GM19023 (cell line): ENCODE measurements around the gene TNIK.
A peak's percentile ranks its signal among the peaks of the same experiment; 100 is the strongest.
"Not testable (repeated sequence)": the region's sequence is repeated elsewhere in the genome, so short reads cannot be mapped to it uniquely, and the experiment has no call there.

Experiments used
- ATAC-seq: cut with Tn5 transposase; IDR thresholded peaks from one replicate; pipeline ENCODE4 v1.9.1; 2021; ENCODE audit warnings: mild to moderate bottlenecking, moderate library complexity; ENCODE audit not compliant: unreplicated experiment

The TNIK gene

GRCh38 chr3:171262431-171262830, 197.8 kb downstream of the TNIK start:
- no peak for ATAC-seq

- no peak for ATAC-seq
These were observed 198.7 kb downstream of the TNIK start for GRCh38 chr3:171261487-171261886.

- ATAC-seq = no peak
These were observed 199.3 kb downstream of the TNIK start for GRCh38 chr3:171260899-171261298.

- no peak for ATAC-seq
These were observed 199.7 kb downstream of the TNIK start for GRCh38 chr3:171260466-171260865.

- ATAC-seq = no peak
These were observed 201.9 kb downstream of the TNIK start for GRCh38 chr3:171258316-171258715.

- peak; percentile 70 for ATAC-seq
These were observed 202.7 kb downstream of the TNIK start for GRCh38 chr3:171257251-171258203.

GRCh38 chr3:171256445-171257250, 203.6 kb downstream of the TNIK start:
- ATAC-seq = peak; percentile 18

- ATAC-seq = peak; percentile 51
These were observed 204.9 kb downstream of the TNIK start for GRCh38 chr3:171255236-171255806.

GRCh38 chr3:171254315-171254714, 205.9 kb downstream of the TNIK start:
- no peak for ATAC-seq

- ATAC-seq = no peak
These were observed 208.4 kb downstream of the TNIK start for GRCh38 chr3:171251835-171252234.

GRCh38 chr3:171250444-171250843, 209.8 kb downstream of the TNIK start:
- ATAC-seq = no peak

- ATAC-seq = peak; percentile 13
These were observed 211.0 kb downstream of the TNIK start for GRCh38 chr3:171249245-171249644.

- peak; percentile 74 for ATAC-seq
These were observed 211.6 kb downstream of the TNIK start for GRCh38 chr3:171248426-171249111.

GRCh38 chr3:171245796-171246765, 214.1 kb downstream of the TNIK start:
- no peak for ATAC-seq

GRCh38 chr3:171242951-171243350, 217.3 kb downstream of the TNIK start:
- no peak for ATAC-seq

GRCh38 chr3:171242170-171242569, 218.0 kb downstream of the TNIK start:
- ATAC-seq = no peak

GRCh38 chr3:171241655-171242054, 218.6 kb downstream of the TNIK start:
- ATAC-seq = not testable (repeated sequence)

GRCh38 chr3:171240504-171240835, 219.7 kb downstream of the TNIK start:
- ATAC-seq = no peak

GRCh38 chr3:171239757-171240503, 220.3 kb downstream of the TNIK start:
- ATAC-seq = no peak
